Measurements from ENCODE around the gene CTCF.

Gene CTCF

GRCh38 chr16:67605641-67606040 is 43.3 kb downstream of the CTCF start:
- TF ChIP-seq CTCF (IDR thresholded peaks at IDR 0.05; ENCODE audit: low read depth, low read length) = no peak
- no peak overlapping the region for H3K4me3 ChIP-seq (ENCODE audit: low read depth, low read length)

GRCh38 chr16:67606632-67607031 is 44.3 kb downstream of the CTCF start:
- no peak for TF ChIP-seq CTCF (IDR thresholded peaks at IDR 0.05; ENCODE audit: low read depth, low read length)

GRCh38 chr16:67608364-67608763 is 46.0 kb downstream of the CTCF start:
- no peak for TF ChIP-seq CTCF (IDR thresholded peaks at IDR 0.05; ENCODE audit: low read depth, low read length)
- no peak overlapping the region for H3K4me3 ChIP-seq (ENCODE audit: low read depth, low read length)

More at GRCh38 chr16:67606632-67607031, 44.3 kb downstream of the CTCF start:
- no peak overlapping the region for H3K4me3 ChIP-seq (ENCODE audit: low read depth, low read length)

GRCh38 chr16:67613808-67614207 is 51.5 kb downstream of the CTCF start:
- TF ChIP-seq CTCF (IDR thresholded peaks at IDR 0.05; ENCODE audit: low read depth, low read length) = no peak
- no peak overlapping the region for H3K4me3 ChIP-seq (ENCODE audit: low read depth, low read length)

- TF ChIP-seq CTCF (IDR thresholded peaks at IDR 0.05; ENCODE audit: low read depth, low read length) = no peak
- H3K4me3 ChIP-seq (ENCODE audit: low read depth, low read length) = no peak overlapping the region
Measured at GRCh38 chr16:67628216-67628615, 65.9 kb downstream of the CTCF start.

- no peak overlapping the region for H3K4me3 ChIP-seq (ENCODE audit: low read depth, low read length)
- TF ChIP-seq CTCF (IDR thresholded peaks at IDR 0.05; ENCODE audit: low read depth, low read length) = no peak
Measured at GRCh38 chr16:67632415-67633172, 70.3 kb downstream of the CTCF start.

- TF ChIP-seq CTCF (IDR thresholded peaks at IDR 0.05; ENCODE audit: low read depth, low read length) = no peak
- H3K4me3 ChIP-seq (ENCODE audit: low read depth, low read length) = no peak overlapping the region
Measured at GRCh38 chr16:67636713-67637112, 74.4 kb downstream of the CTCF start.

Data from WI38 (cell line).